Erythroblast (primary cell): ENCODE results near the gene FLRT1.

Experiments used
- DNase-seq, 2 experiments: peaks; one replicate each; lab custom pipeline; 2025; lab: John Stamatoyannopoulos, UW
- GATA1 ChIP-seq: IDR thresholded peaks from 2 replicates; pipeline ENCODE4 v1.6.1; 2011; ENCODE audit warnings: low read depth, mild to moderate bottlenecking, control low read depth, low read length, moderate library complexity
- POLR2A ChIP-seq: IDR thresholded peaks from 2 replicates; pipeline ENCODE4 v1.6.1; 2011; ENCODE audit warnings: mild to moderate bottlenecking, low read length

Gene FLRT1

DNA sequence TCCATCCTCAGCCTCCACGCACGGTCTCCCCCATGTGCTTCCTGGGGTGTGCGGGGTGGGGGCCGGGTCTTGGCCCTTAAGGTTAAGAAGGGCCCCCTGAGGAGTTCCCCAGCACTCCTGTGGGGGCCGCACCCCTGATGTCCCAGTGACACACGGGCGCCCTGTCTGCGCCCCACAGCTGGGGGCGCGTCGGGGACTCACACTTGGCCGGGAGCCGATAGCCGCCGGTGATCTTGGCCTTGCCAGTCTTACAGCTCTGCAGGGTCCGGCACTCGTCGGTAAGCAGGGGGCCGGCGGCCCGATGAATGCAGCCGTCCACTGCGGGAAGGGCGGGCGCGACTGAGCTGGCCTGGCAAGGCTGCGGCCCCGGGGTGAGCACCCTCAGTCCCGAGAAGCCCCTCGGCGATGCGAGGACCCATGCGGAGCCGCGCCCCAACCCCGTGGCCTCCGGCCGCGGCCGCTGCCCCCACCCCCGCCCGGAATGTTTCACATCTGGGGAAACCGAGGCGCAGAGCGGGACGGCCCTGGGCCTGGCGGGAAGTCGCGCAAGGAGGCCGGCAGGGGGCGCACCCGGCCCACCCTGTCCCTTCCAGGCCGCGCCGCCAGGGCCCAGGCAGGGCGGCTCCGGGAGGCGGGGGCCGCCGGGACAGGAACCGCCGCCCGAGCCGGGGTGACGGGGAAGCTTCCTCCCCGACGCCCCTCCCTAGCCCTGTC lies 35.5 kb upstream of the FLRT1 start:
- TF ChIP-seq POLR2A (no peak), GATA1 (no peak)
- DNase-seq, result peak; percentile 82 to 91

DNA sequence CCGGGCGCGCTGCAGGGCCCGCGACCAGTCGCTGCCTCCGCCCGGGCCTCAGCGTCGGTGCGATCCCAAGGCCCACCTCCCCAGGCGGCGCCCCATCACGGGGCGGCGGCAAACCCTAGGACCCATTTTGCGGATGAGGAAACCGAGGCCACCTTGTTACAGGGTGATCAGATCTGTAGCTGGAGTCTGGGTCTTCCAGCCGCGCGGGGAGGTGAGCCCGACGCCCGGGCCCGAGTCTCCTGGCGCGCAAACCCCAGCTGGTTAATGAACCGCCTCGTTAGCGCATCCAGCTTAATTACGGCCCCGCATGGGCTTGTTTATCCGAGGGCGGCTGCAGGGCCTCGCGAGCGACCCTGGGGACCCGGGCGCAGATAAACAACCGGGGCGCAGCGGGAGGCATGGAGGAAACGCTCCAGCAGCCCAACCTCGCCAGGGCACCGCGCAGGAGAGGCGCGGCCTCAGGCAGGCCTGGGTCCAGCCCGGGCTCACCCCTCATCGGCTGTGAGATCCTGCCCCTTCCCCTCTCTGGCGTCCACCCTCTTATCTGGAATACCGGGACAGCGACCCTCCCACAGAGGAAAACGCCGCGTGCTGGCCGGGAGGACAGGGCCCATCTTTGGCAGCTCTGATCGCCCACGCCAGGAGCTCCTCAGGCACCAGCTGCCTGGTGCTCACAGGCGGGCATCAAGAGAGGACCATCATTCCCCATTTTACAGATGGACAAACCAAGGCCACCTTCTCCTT lies 34.8 kb upstream of the FLRT1 start:
- TF ChIP-seq POLR2A (no peak), GATA1 (no peak)
- peak in 1 of 2 experiments; percentile 35 for DNase-seq

DNA sequence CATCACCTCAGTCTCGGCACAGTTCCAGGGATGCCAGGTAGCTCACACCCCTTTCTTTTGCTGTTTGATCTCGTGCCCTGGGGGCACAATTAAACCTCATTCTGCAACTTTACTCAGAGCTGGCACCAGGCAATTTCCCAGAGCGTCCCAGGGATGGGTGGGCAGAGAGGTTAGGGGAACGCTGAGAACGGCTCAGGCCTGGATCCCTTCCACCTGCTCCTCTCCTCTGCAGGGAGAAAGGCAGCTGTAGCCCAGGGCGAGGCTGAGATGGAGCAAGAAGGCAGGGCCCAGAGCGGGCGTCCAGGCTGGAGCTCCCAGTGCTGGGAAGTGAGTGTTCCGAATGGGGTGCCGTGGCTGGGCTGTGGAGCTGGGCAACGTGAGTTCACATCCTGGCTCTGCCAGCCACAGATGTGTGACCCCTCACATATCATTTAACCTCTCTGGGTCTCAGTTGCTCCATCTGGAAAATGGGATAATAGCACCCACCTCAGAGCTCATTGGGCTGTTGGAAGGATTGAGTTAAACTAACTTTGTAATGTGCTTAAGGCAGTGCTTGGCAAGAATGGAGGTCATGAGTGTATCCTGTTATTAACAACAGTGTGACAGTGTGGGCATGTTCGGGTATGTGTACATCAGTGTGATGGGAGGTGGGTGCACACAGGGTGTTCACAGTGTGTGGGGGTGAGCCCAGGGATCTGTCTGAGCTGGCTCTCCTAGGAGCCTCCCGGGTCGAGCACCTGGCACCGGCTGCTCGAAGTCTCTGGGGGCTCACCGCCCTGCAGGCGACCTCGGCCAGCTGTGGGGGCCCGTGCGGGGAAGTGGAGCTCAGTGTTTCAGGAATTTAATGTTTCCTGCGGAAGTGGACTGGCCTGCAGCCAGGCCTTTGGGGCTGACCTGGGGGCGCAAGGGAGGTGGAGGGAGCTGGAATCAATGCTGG lies 34.0 kb upstream of the FLRT1 start:
- no peak for TF ChIP-seq GATA1
- TF ChIP-seq POLR2A, result no peak
- no peak for DNase-seq

DNA sequence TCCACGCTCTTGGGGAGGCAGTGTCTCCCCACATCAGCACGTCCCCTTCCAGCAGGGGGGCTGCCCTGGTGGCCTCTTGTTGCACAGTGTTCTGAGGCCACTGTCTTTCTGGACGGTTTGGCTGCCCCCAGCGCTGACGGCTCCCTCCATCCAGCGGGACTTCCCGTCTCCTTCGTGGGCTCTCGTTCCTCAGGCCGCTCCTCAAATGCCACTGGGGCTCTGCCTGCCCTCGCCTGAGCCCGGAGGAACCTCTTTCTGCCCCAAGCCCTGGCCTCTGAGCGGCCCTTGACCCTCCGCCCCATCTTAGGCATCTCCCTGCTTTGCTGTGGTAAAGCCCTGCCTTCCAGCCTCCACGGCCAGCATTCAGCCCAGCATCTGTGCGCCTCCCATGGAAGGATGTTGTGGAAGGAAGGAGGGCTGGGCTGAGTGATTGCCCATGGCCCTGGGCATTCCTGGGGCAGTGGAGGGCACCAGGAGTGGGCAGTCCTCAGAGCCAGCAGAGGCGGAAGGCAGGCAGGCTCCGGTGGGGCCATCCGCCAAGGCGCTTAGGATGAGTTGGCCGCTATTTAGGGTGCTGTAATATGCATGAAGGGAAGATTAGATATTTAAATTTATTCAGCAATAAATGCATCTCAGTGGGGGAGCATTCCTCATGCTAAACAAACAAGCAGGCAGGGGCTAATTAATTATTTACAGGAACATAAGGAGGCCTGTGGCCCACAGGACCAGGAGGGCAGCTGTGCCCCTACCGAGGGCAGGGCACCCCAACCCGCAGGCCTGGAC lies 31.7 kb upstream of the FLRT1 start:
- no peak for TF ChIP-seq POLR2A
- DNase-seq, result no peak

DNA sequence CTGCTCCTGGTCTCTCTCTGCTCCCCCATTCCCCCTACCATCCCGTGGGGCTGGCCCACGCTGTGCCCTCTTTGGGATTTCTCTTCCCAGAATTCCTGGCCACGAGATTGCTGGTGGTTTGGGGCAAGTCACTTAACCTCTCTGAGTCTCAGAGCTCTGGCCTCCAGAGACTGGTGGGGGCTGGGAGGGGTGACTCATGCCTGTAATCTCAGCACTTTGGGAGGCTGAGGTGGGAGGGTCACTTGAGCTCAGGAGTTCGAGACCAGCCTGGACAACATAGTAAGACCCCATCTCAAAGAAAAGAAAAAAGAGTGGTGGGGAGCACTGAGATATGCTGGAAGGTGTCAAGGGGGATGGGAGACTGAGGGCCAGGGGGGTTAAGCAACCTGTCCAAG lies 31.1 kb upstream of the FLRT1 start:
- no peak for TF ChIP-seq GATA1
- TF ChIP-seq POLR2A, result no peak

DNA sequence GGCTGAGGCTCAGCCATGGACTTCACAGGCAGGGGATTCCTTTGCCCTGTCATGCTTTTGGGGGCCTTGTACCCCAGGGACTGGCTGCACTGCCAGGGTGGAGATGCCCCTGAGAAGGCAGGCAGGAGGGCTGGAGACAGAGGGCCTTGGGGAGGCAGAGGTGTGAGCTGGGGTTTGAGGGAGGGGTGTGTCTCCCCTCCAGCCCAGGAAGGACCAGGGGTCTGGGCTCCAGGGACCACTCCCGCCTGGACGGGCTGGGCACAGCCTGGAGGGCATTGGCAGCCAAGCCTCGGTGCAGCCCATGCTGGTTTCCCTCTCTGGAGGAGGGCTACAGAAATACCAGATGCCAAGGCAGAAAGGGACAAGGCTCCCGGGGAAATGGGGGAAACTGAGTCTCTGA lies 30.0 kb upstream of the FLRT1 start:
- TF ChIP-seq POLR2A (no peak), GATA1 (no peak)
- no peak for DNase-seq

More for the DNA sequence above, 31.1 kb upstream of the FLRT1 start:
- DNase-seq, result no peak

DNA sequence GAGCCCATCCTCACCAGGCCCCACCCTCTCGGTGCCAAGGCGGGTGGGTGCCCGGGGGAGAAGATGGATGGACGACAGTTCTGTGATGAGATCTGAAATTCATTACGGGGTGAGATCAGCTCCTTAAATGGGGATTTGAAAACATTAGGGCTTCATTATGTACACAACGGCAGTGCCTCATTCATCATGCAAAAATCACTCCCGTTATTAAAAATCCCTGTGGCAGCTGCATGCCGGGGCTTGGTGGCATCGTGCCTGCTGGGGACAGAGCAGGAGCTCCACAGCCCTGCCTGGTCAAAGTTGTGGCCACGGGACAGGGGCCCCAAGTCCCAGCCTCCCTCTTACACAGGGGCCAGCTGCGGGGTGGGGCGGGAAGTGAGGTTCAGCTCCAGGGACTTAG lies 29.3 kb upstream of the FLRT1 start:
- no peak for TF ChIP-seq GATA1
- no peak for TF ChIP-seq POLR2A
- DNase-seq, result no peak

DNA sequence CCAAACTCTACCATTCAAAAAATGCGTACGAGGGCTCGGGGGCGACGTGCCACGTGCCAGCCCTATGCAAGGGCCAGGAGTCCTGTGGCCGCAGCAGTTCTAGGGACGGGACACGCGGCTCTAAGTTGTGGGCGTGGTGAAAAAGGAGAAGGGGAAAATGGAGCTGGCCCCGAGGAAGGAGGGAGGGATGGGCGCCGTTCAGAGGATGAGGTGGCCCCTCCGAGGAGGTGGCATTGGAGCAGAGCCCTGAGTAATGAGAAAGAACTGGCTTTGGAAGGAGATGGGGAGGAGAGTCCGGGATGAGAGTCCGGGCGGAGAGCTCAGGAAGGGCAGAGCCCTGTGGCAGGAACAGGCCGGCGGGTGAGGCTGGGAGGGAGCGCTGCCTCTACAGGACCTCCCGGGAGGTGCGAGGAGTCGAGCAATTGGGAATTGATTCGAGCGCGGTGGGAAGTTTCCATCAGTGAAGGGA lies 28.5 kb upstream of the FLRT1 start:
- no peak for DNase-seq
- no peak for TF ChIP-seq POLR2A
- TF ChIP-seq GATA1, result no peak

DNA sequence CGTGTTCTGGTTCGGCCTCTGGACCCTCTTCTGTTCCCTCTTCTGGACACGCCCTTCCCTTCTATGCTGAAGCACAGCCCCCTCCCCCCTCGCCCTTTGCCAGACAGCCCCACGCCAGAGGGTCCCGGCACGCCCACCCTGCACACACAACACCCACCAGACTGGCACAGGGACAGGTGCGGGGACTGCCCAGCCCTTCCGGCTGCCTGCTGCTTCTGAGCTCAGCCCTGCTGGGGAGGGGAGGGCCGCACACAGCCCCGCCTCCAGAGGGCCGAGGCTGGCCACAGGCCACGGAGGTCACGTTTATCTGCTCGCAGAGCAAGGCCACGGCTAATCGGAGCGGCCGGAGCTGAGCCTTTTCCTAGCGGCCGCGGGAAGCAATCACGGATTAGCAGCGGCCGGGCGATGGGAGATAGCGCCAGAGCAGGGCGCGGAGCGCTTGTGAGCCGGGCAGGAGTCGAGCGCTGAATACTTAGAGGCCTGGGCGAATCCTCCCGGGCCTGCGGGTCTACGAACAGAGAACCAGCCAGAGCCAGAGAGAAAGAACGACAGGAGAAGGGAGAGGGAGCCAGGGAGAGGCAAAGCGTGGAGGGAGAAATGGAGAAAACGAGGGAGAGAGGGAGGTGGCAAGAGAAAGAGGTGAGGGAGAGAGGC lies 28.0 kb upstream of the FLRT1 start:
- DNase-seq, result peak; percentile 81 to 91
- no peak for TF ChIP-seq POLR2A

DNA sequence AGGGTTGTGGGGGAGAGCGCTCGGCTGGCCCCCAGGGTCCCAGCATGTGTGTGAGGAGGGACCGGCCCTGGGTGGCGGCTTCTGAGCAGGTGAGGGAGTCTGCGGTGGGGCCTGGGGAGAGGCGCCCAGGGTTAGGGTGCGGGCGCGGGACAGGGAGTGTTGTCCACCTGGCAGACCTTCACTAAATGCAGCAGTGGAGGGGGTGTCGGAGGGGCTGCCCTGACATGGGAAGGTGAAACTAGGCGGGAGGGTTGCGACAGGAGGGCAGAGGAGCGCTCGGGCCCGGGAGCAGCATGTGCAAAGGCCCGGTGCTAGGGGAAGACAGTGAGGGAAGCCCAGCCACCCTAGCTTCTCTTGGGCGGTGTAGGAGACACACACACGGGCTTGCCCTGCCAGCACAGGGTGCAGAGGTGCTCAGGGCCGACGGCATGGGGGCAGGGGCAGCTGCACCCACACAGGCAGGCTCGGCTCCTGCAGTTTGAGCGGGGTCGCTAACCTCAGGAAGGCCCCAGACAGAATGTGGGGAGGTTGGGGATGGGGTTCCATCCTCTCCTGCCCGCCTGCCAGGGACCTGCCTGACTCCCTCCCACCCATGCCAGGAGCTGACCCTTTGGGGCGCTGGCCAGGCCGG lies 27.3 kb upstream of the FLRT1 start:
- no peak for DNase-seq
- no peak for TF ChIP-seq POLR2A
- no peak for TF ChIP-seq GATA1

DNA sequence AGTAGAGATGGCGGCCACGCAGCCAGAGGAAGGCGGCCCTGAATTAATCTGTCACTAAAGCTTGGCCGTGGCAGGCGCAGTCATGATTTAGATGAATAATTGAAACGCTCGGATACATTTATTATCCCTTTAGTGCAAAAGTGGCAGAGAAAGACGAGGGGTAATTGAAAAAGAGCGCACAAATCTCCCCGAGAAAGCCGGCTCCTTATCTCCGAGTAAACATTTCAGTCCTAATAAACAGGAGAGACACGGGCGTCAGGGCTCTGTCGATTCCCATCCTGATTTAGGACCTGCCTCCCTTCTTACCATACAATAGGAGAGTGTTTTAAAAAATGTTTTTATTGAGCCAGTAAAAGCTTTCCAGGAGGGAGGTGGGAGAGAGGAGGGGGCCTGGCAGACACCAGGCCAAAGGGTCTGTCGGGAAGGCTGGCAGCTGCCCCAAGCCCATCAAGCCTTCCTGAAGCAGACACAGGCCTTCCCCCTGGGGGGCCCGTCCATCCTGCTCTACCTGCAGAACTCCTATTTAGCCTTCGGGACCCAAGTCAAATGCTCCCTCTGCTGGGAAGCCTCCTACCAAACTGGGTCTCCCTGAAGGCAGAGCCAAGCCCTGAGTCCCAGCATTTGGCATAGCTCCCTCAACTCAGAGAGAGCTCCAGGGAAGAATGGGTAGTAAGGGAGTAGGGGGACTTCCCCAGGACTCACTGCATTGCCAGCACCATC lies 26.7 kb upstream of the FLRT1 start:
- no peak for TF ChIP-seq GATA1
- no peak for TF ChIP-seq POLR2A
- no peak for DNase-seq
